ENCODE measurements around the gene PPFIA4.

- TF ChIP-seq NFYB (CRISPR knock-in tag; conservative IDR thresholded peaks at IDR 0.05; ENCODE audit: low read depth) (no peak), CTCF (IDR thresholded peaks at IDR 0.05) (no peak), NR2C2 (CRISPR knock-in tag; IDR thresholded peaks at IDR 0.05) (no peak), FOXJ3 (CRISPR knock-in tag; IDR thresholded peaks at IDR 0.05; ENCODE audit: borderline replicate concordance) (no peak), NFE2L1 (CRISPR knock-in tag; IDR thresholded peaks at IDR 0.05) (no peak), PRDM15 (CRISPR knock-in tag; IDR thresholded peaks at IDR 0.05) (no peak), MAX (CRISPR knock-in tag; IDR thresholded peaks at IDR 0.05) (no peak), E2F5 (CRISPR knock-in tag; IDR thresholded peaks at IDR 0.05) (no peak), ETV6 (CRISPR knock-in tag; IDR thresholded peaks at IDR 0.05) (no peak), SMAD3 (CRISPR knock-in tag; IDR thresholded peaks at IDR 0.05; ENCODE audit: borderline replicate concordance) (no peak), TEAD1 (CRISPR knock-in tag; IDR thresholded peaks at IDR 0.05) (no peak)
Observed at GRCh38 chr1:203009185-203009584, 17.1 kb upstream of the PPFIA4 start.
